ENCODE data around the gene NUDT7. TPM values are rescaled to one million over a fixed set of nuclear protein-coding genes. Genes with fewer than 3 reads are reported as not detected.

Gene NUDT7
- total RNA-seq, 1 experiment from 2014 or later, result 5.2 TPM

- ChIA-PET CTCF (no interaction called here), POLR2A (no interaction called here), RAD21 (ENCODE audit: low non-redundant PET in 1 of 2, low total read pairs in 2 of 2, uncharacterized antibody in 2 of 2, unreplicated experiment in 2 of 2) (no interaction called here)
- Histone ChIP-seq H3K27me3 (ENCODE audit: insufficient read depth, low read length) (peaks cover 47% of the 10 kb centered on the region), H3K27ac (ENCODE audit: low read depth, low read length) (no peak overlapping the region), H3K4me3 (replicated peaks in 1 of 2; ENCODE audit: low read depth in 1 of 2, low read length in 2 of 2) (no peak overlapping the region), H3K4me1 (ENCODE audit: control insufficient read depth in 1 of 2, insufficient read depth in 2 of 2, low read length in 2 of 2) (no peaks in the 10 kb centered on the region), H3K9ac (ENCODE audit: low read length) (no peak overlapping the region), H2AFZ (ENCODE audit: low read depth, low read length, poor library complexity, severe bottlenecking) (no peak overlapping the region), H3K4me2 (ENCODE audit: low read length) (no peak overlapping the region), H3K9me2 (ENCODE audit: insufficient read depth) (no peaks in the 10 kb centered on the region), H3K79me2 (ENCODE audit: insufficient read depth, low read length) (no peaks in the 10 kb centered on the region), H3K36me3 (ENCODE audit: control insufficient read depth in 1 of 2, insufficient read depth in 2 of 2, low read length in 2 of 2) (no peaks in the 10 kb centered on the region), H4K20me1 (ENCODE audit: insufficient read depth) (no peaks in the 10 kb centered on the region), H3K9me3 (ENCODE audit: control insufficient read depth in 1 of 2, insufficient read depth in 1 of 2, low read depth in 1 of 2, low read length in 2 of 2) (no peaks in the 10 kb centered on the region)
- TF ChIP-seq RAD21 (IDR thresholded peaks at IDR 0.05; ENCODE audit: low read depth) (no peak), REST (IDR thresholded peaks at IDR 0.05; ENCODE audit: low read depth) (no peak), POLR2AphosphoS5 (IDR thresholded peaks at IDR 0.05; ENCODE audit: low read depth, low read length) (no peak), CTCF (IDR thresholded peaks at IDR 0.05 in 2 of 3, conservative IDR thresholded peaks at IDR 0.05 in 1 of 3; ENCODE audit: borderline replicate concordance in 1 of 3, insufficient read depth in 1 of 3, low read depth in 2 of 3, low read length in 2 of 3) (no peak), JUND (IDR thresholded peaks at IDR 0.05) (no peak), ZBTB33 (IDR thresholded peaks at IDR 0.05; ENCODE audit: extremely low read depth, insufficient replicate concordance, low read length) (no peak), YY1 (IDR thresholded peaks at IDR 0.05; ENCODE audit: extremely low read depth, insufficient replicate concordance, low read depth, low read length) (no peak), ZFX (IDR thresholded peaks at IDR 0.05) (no peak), MAX (IDR thresholded peaks at IDR 0.05) (no peak), POLR2A (IDR thresholded peaks at IDR 0.05; ENCODE audit: borderline replicate concordance, extremely low read depth, insufficient read depth, insufficient read length) (no peak), ZNF274 (IDR thresholded peaks at IDR 0.05; ENCODE audit: low read depth, low read length) (no peak), ELF1 (IDR thresholded peaks at IDR 0.05; ENCODE audit: borderline replicate concordance, low read depth) (no peak), ATF3 (IDR thresholded peaks at IDR 0.05) (no peak), SIN3A (IDR thresholded peaks at IDR 0.05; ENCODE audit: low read depth) (no peak), TCF7L2 (IDR thresholded peaks at IDR 0.05; ENCODE audit: borderline replicate concordance, extremely low read depth, insufficient read depth, insufficient read length) (no peak)
- no peak for ATAC-seq
- no peak for DNase-seq (ENCODE audit: low read depth, low spot score)
- intact Hi-C loops (cut with micrococcal nuclease), result no loop called here
- BruUV-seq (replicated peaks), result no TSS peak
These were observed 65.1 kb downstream of the NUDT7 start for GRCh38 chr16:77787452-77787851.
